D721Med (cell line): ENCODE data around the gene MAPT.

Experiments
- DNase-seq: peaks from one replicate; pipeline ENCODE4 v3.0.0; 2011; ENCODE audit warnings: low spot score; ENCODE audit not compliant: insufficient read length
- FAIRE-seq: peaks from 2 replicates; lab custom pipeline; 2011; peaks lifted over from hg19 to GRCh38; lab: Jason Lieb, UNC
- TF ChIP-seq, protein P1 (sequence below): IDR thresholded peaks from 2 replicates; pipeline ENCODE4 v1.5.1; 2012; ENCODE audit warnings: mild to moderate bottlenecking, control low read depth; ENCODE audit not compliant: insufficient read depth; ENCODE audit errors: missing control alignments

Gene MAPT

DNA sequence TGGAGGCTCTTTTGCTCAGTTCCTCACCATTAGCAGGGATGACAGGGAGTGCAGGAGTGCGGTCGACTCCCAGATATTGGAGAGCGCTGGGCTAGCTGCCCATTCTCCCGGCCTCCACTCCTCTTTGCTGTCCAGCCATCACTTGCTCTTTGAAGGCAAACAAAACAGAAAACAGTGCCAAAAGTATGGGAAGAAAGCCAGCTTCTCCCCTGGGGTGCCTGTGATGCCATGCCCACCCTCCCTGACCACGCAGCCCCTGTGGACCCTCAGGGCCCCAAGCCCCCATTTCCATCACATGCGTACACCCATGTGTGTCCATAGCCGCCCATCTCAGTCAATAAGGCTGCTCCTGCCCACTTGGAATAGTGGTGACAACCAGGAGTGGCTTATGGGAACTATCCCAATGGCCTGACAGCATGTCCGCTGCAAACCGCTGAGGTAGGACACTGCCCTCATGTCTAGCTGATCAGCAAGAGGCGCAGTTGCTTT, 30.0 kb downstream of the MAPT start:
- TF ChIP-seq, protein P1, sequence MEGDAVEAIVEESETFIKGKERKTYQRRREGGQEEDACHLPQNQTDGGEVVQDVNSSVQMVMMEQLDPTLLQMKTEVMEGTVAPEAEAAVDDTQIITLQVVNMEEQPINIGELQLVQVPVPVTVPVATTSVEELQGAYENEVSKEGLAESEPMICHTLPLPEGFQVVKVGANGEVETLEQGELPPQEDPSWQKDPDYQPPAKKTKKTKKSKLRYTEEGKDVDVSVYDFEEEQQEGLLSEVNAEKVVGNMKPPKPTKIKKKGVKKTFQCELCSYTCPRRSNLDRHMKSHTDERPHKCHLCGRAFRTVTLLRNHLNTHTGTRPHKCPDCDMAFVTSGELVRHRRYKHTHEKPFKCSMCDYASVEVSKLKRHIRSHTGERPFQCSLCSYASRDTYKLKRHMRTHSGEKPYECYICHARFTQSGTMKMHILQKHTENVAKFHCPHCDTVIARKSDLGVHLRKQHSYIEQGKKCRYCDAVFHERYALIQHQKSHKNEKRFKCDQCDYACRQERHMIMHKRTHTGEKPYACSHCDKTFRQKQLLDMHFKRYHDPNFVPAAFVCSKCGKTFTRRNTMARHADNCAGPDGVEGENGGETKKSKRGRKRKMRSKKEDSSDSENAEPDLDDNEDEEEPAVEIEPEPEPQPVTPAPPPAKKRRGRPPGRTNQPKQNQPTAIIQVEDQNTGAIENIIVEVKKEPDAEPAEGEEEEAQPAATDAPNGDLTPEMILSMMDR = no peak
- DNase-seq (no peak), FAIRE-seq (no peak)

DNA sequence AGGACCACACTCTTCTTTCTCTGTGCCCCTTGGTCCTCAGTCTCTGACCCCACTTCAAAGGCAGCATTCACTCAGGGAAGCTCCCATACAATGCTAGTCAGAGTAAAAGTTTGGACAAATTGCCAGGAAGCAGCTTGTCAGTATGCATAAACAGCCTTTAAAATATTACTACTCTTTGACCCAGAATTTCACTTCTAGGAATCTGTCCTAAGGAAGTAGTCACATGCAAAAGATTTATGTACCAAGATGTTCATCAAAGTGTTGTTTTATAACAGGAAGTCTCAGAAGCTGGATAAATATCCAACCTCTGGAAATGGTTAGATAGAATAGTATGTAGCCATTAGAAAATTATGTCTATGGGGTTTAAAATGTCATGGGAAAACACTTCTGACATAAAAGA, 31.0 kb downstream of the MAPT start:
- FAIRE-seq (no peak), DNase-seq (no peak)
- TF ChIP-seq, protein P1 = no peak

DNA sequence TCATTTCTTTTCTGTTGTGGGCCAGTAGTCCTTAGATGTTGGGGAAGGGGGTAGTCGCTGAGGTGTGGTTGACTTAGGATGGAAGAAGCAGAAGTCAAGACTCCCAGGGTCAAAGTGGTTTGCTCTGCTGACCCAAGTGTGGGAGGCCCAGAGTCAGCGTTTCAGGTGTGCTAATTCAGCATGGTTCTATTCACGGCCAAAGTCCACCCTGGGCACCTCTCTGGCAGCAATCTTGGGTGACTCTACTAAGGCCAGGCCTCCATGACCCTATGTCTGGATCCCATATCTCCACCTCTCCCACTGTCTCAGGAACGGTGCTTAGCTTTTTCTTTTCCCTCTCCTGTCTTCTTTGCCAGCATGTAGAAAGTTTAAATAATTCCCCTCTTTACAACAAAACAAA, 32.9 kb downstream of the MAPT start:
- TF ChIP-seq, protein P1 = no peak
- FAIRE-seq = no peak

DNA sequence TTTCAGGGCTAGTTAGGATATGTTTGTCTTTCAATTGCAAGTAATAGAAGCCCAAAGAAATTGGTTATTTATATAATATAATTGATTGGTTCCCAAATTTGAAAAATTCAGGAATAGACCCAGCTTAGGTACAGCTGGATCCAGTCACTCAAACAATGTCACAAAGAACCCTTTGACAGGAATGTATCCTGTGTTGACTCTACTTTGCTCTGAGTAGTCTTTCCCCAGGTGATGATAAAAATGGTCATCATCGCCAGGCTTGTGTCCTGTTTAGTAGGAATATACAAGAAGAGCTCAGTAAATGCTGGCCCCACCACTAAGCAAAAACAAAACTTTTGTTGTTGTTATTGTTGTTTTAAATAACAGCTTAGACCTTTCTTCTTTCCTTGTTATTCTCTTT, 35.0 kb downstream of the MAPT start:
- TF ChIP-seq, protein P1 = no peak
- no peak for FAIRE-seq
- DNase-seq = no peak

More for the DNA sequence above, 32.9 kb downstream of the MAPT start:
- no peak for DNase-seq

GRCh38 chr17:45930420-45930951, 36.1 kb downstream of the MAPT start:
- no peak for DNase-seq
- FAIRE-seq = no peak
- TF ChIP-seq, protein P1 = no peak

- DNase-seq (no peak), FAIRE-seq (no peak)
- TF ChIP-seq, protein P1 = no peak
Observed at GRCh38 chr17:45931677-45932076, 37.3 kb downstream of the MAPT start.

DNA sequence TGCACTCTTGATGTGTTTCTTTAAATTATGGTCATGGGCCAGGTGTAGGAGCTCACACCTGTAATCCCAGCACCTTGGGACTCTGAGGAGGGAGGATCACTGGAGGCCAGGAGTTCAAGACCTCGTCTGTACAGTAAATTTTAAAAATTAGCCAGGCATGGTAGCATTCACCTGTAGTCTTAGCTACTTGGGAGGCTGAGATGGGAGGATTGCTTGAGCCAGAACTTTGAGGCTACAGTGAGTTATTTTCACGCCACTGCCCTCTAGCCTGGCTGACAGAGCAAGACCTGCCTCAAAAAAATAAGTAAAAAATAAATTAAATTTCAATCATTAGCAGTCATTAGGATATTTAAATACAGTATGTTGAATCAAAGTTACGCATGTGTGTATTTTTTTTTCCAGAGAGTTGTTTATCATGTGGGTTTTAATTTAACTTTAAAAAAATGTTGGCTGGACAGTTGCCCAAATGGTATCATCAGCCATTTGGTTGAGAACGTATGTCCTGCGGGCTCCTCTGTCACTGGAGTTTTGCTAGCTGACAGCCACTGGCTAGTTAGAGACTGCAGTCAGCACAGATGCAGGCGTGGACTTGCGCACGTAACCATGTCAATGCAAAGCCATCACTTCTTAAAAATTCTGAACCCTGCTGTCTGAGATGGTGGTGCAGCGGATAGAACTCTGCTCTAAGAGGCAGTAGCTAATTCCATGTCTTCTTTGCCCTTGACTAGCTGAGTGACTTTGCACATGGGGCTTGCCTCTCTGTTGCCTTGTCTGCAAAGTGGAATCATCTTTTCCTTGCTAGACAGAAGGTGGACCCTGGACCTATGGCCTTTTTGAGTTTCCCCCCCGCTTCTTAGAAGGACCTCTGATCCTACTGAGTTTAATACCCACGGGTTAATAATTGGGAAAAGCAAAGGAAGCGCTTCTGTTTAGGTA, 40.0 kb downstream of the MAPT start:
- no peak for FAIRE-seq
- no peak for DNase-seq
- TF ChIP-seq, protein P1 = no peak
